Measurements from ENCODE around the gene PCNX1. TPM values are rescaled to one million over a fixed set of nuclear protein-coding genes. Genes with fewer than 3 reads are reported as not detected.
"Not testable (repeated sequence)": the region's sequence is repeated elsewhere in the genome, so short reads cannot be mapped to it uniquely, and the experiment has no call there.

Gene PCNX1
- total RNA-seq, 2 experiments from 2014 or later = 67.8 to 68.9 TPM

GRCh38 chr14:70919774-70920173 lies 12.5 kb downstream of the PCNX1 start:
- Mint-ChIP-seq H3K36me3 (ENCODE audit: low read depth) (peaks cover 37% of the 10 kb centered on the region), H3K27ac (peak overlapping the region; percentile 84), H3K27me3 (ENCODE audit: low read depth) (no peaks in the 10 kb centered on the region), H3K9me3 (ENCODE audit: insufficient read depth) (no peaks in the 10 kb centered on the region), H3K4me1 (ENCODE audit: low read depth) (peaks cover 82% of the 10 kb centered on the region), H3K4me3 (peak overlapping the region; percentile 37)
- ATAC-seq (peak; percentile 32), DNase-seq (no peak)
- CTCF ChIA-PET = interaction anchor here (1.6 to 5.0 kb wide), 6 partner anchors 10 to 102 kb away, joined by 5 to 51 read pairs (median 14); partner anchors contain the start of gene PCNX1
- POLR2A ChIA-PET = interaction anchor here (0.7 to 1.2 kb wide), 2 partner anchors 8 to 12 kb away, joined by 3 to 4 read pairs; partner anchors contain the start of gene PCNX1

- POLR2A ChIA-PET = interaction anchor here (1.2 kb wide), 1 partner anchor 13 kb away, joined by 4 read pairs; the partner anchor contains the start of gene PCNX1
- Mint-ChIP-seq H3K4me3 (no peak overlapping the region), H3K36me3 (ENCODE audit: low read depth) (peaks cover 34% of the 10 kb centered on the region), H3K9me3 (ENCODE audit: insufficient read depth) (no peaks in the 10 kb centered on the region), H3K27me3 (ENCODE audit: low read depth) (no peaks in the 10 kb centered on the region), H3K27ac (peak overlapping the region; percentile 11), H3K4me1 (ENCODE audit: low read depth) (peaks cover 79% of the 10 kb centered on the region)
- ATAC-seq (no peak), DNase-seq (no peak)
- CTCF ChIA-PET = interaction anchor here (0.7 to 5.0 kb wide), 8 partner anchors 9 to 103 kb away, joined by 3 to 51 read pairs (median 6); partner anchors contain the start of gene PCNX1
Measured at GRCh38 chr14:70920608-70921007, 13.3 kb downstream of the PCNX1 start.

GRCh38 chr14:70921669-70922068 lies 14.4 kb downstream of the PCNX1 start:
- no peak for ATAC-seq
- no peak overlapping the region for H3K27ac Mint-ChIP-seq
- H3K9me3 Mint-ChIP-seq (ENCODE audit: insufficient read depth) = no peaks in the 10 kb centered on the region
- peaks cover 25% of the 10 kb centered on the region for H3K36me3 Mint-ChIP-seq (ENCODE audit: low read depth)
- DNase-seq = no peak
- no peak overlapping the region for H3K4me3 Mint-ChIP-seq
- no peaks in the 10 kb centered on the region for H3K27me3 Mint-ChIP-seq (ENCODE audit: low read depth)
- POLR2A ChIA-PET = no interaction called here
- H3K4me1 Mint-ChIP-seq (ENCODE audit: low read depth) = peaks cover 81% of the 10 kb centered on the region
- CTCF ChIA-PET = interaction anchor here (1.4 to 5.0 kb wide), 4 partner anchors 16 to 35 kb away, joined by 4 to 51 read pairs (median 12); partner anchors contain the start of gene PCNX1

- H3K27ac Mint-ChIP-seq = no peak overlapping the region
- ChIA-PET POLR2A (no interaction called here), CTCF (interaction anchor here (1.1 to 2.3 kb wide), 2 partner anchors 17 kb away, joined by 3 to 8 read pairs; partner anchors contain the start of gene PCNX1)
- H3K27me3 Mint-ChIP-seq (ENCODE audit: low read depth) = no peaks in the 10 kb centered on the region
- no peaks in the 10 kb centered on the region for H3K9me3 Mint-ChIP-seq (ENCODE audit: insufficient read depth)
- ATAC-seq = peak; percentile 34
- H3K4me3 Mint-ChIP-seq = no peak overlapping the region
- DNase-seq = no peak
- peaks cover 10% of the 10 kb centered on the region for H3K36me3 Mint-ChIP-seq (ENCODE audit: low read depth)
- peaks cover 63% of the 10 kb centered on the region for H3K4me1 Mint-ChIP-seq (ENCODE audit: low read depth)
Measured at GRCh38 chr14:70924521-70924920, 17.3 kb downstream of the PCNX1 start.

GRCh38 chr14:70926235-70926830 lies 19.1 kb downstream of the PCNX1 start:
- H3K27me3 Mint-ChIP-seq (ENCODE audit: low read depth) = no peaks in the 10 kb centered on the region
- H3K4me3 Mint-ChIP-seq = no peak overlapping the region
- ATAC-seq (peak; percentile 43), DNase-seq (no peak)
- CTCF ChIA-PET = interaction anchor here (0.7 to 2.4 kb wide), 8 partner anchors 15 to 109 kb away, joined by 3 to 11 read pairs (median 6); partner anchors contain the start of gene PCNX1
- POLR2A ChIA-PET = no interaction called here
- H3K36me3 Mint-ChIP-seq (ENCODE audit: low read depth) = peaks cover 5% of the 10 kb centered on the region
- peak overlapping the region; percentile 9 for H3K27ac Mint-ChIP-seq
- no peaks in the 10 kb centered on the region for H3K9me3 Mint-ChIP-seq (ENCODE audit: insufficient read depth)
- peaks cover 45% of the 10 kb centered on the region for H3K4me1 Mint-ChIP-seq (ENCODE audit: low read depth)

GRCh38 chr14:70931008-70931407 lies 23.7 kb downstream of the PCNX1 start:
- ChIA-PET CTCF (interaction anchor here (0.8 to 2.9 kb wide), 5 partner anchors 11 to 24 kb away, joined by 3 to 13 read pairs (median 4); partner anchors contain the start of gene PCNX1), POLR2A (interaction anchor here (1.0 to 1.4 kb wide), 2 partner anchors 22 to 24 kb away, joined by 3 to 4 read pairs; no protein-coding TSS in a partner anchor)
- peaks cover 16% of the 10 kb centered on the region for H3K36me3 Mint-ChIP-seq (ENCODE audit: low read depth)
- ATAC-seq (no peak), DNase-seq (no peak)
- no peaks in the 10 kb centered on the region for H3K27me3 Mint-ChIP-seq (ENCODE audit: low read depth)
- H3K9me3 Mint-ChIP-seq (ENCODE audit: insufficient read depth) = no peaks in the 10 kb centered on the region
- H3K4me3 Mint-ChIP-seq = no peak overlapping the region
- H3K27ac Mint-ChIP-seq = no peak overlapping the region
- peaks cover 39% of the 10 kb centered on the region for H3K4me1 Mint-ChIP-seq (ENCODE audit: low read depth)

- Mint-ChIP-seq H3K36me3 (ENCODE audit: low read depth) (peaks cover 42% of the 10 kb centered on the region), H3K4me3 (no peak overlapping the region), H3K27ac (peak overlapping the region; percentile 60), H3K9me3 (ENCODE audit: insufficient read depth) (no peaks in the 10 kb centered on the region), H3K27me3 (ENCODE audit: low read depth) (no peaks in the 10 kb centered on the region), H3K4me1 (ENCODE audit: low read depth) (peaks cover 49% of the 10 kb centered on the region)
- DNase-seq (no peak), ATAC-seq (no peak)
- ChIA-PET POLR2A (interaction anchor here (1.3 to 1.9 kb wide), 3 partner anchors 24 to 62 kb away, joined by 3 to 4 read pairs (median 3); partner anchors contain the start of gene PCNX1), CTCF (interaction anchor here (0.9 to 4.0 kb wide), 8 partner anchors 8 to 117 kb away, joined by 3 to 26 read pairs (median 8); partner anchors contain the start of gene PCNX1)
Measured at GRCh38 chr14:70934084-70934483, 26.8 kb downstream of the PCNX1 start.

- H3K9me3 Mint-ChIP-seq (ENCODE audit: insufficient read depth) = peaks cover 4% of the 10 kb centered on the region
- peaks cover 54% of the 10 kb centered on the region for H3K4me1 Mint-ChIP-seq (ENCODE audit: low read depth)
- peaks cover 47% of the 10 kb centered on the region for H3K36me3 Mint-ChIP-seq (ENCODE audit: low read depth)
- DNase-seq = no peak
- peak overlapping the region; percentile 47 for H3K4me3 Mint-ChIP-seq
- ATAC-seq = peak; percentile 85
- CTCF ChIA-PET = interaction anchor here (0.7 to 4.0 kb wide), 8 partner anchors 16 to 117 kb away, joined by 3 to 26 read pairs (median 8); partner anchors contain the start of gene PCNX1
- POLR2A ChIA-PET = interaction anchor here (1.3 to 1.9 kb wide), 2 partner anchors 27 to 62 kb away, joined by 3 to 4 read pairs; partner anchors contain the start of gene PCNX1
- H3K27ac Mint-ChIP-seq = peak overlapping the region; percentile 77
- no peaks in the 10 kb centered on the region for H3K27me3 Mint-ChIP-seq (ENCODE audit: low read depth)
Measured at GRCh38 chr14:70934502-70935134, 27.4 kb downstream of the PCNX1 start.

GRCh38 chr14:70935135-70935534 lies 27.9 kb downstream of the PCNX1 start:
- peak overlapping the region; percentile 77 for H3K27ac Mint-ChIP-seq
- no peak overlapping the region for H3K4me3 Mint-ChIP-seq
- no peaks in the 10 kb centered on the region for H3K27me3 Mint-ChIP-seq (ENCODE audit: low read depth)
- POLR2A ChIA-PET = interaction anchor here (1.3 to 1.9 kb wide), 2 partner anchors 28 to 63 kb away, joined by 3 to 4 read pairs; partner anchors contain the start of gene PCNX1
- DNase-seq = no peak
- H3K36me3 Mint-ChIP-seq (ENCODE audit: low read depth) = peaks cover 52% of the 10 kb centered on the region
- H3K4me1 Mint-ChIP-seq (ENCODE audit: low read depth) = peaks cover 59% of the 10 kb centered on the region
- peaks cover 4% of the 10 kb centered on the region for H3K9me3 Mint-ChIP-seq (ENCODE audit: insufficient read depth)
- CTCF ChIA-PET = interaction anchor here (0.7 to 4.0 kb wide), 6 partner anchors 16 to 118 kb away, joined by 3 to 26 read pairs (median 13); partner anchors contain the start of gene PCNX1
- ATAC-seq = peak; percentile 13

- Mint-ChIP-seq H3K27ac (peak overlapping the region; percentile 55), H3K9me3 (ENCODE audit: insufficient read depth) (peaks cover 35% of the 10 kb centered on the region), H3K4me1 (ENCODE audit: low read depth) (peaks cover 72% of the 10 kb centered on the region), H3K36me3 (ENCODE audit: low read depth) (peaks cover 87% of the 10 kb centered on the region)
- H3K4me3 Mint-ChIP-seq; ATAC-seq; CTCF ChIA-PET; H3K27me3 Mint-ChIP-seq (ENCODE audit: low read depth); DNase-seq: not testable (repeated sequence)
- POLR2A ChIA-PET = interaction anchor here (1.2 kb wide), 1 partner anchor 29 kb away, joined by 3 read pairs; no protein-coding TSS in a partner anchor
Measured at GRCh38 chr14:70939693-70940092, 32.4 kb downstream of the PCNX1 start.

GRCh38 chr14:70941637-70942341 lies 34.5 kb downstream of the PCNX1 start:
- H3K27me3 Mint-ChIP-seq (ENCODE audit: low read depth); ATAC-seq: not testable (repeated sequence)
- peaks cover 88% of the 10 kb centered on the region for H3K36me3 Mint-ChIP-seq (ENCODE audit: low read depth)
- peak overlapping the region; percentile 64 for H3K4me3 Mint-ChIP-seq
- peak; percentile 86 for DNase-seq
- H3K27ac Mint-ChIP-seq = peak overlapping the region; percentile 84
- H3K9me3 Mint-ChIP-seq (ENCODE audit: insufficient read depth) = peaks cover 40% of the 10 kb centered on the region
- CTCF ChIA-PET = interaction anchor here (0.7 to 3.1 kb wide), 12 partner anchors 9 to 125 kb away, joined by 3 to 32 read pairs (median 4); partner anchors contain the start of gene PCNX1
- H3K4me1 Mint-ChIP-seq (ENCODE audit: low read depth) = peaks cover 57% of the 10 kb centered on the region
- POLR2A ChIA-PET = interaction anchor here (1.0 to 1.9 kb wide), 3 partner anchors 11 to 34 kb away, joined by 3 to 10 read pairs (median 4); partner anchors contain the start of gene PCNX1

All from activated CD8-positive, alpha-beta T cell treated with anti-CD3 and anti-CD28 coated beads, Interleukin-2, amount 10 ng/mL, durations not matched to agents 7 days and 5 days (primary cell).